ENCODE results near the gene CALD1. TPM values are rescaled to one million over a fixed set of nuclear protein-coding genes. Genes with fewer than 3 reads are reported as not detected.

The CALD1 gene
- total RNA-seq, 1 experiment from 2014 or later, result 107 TPM

GRCh38 chr7:134798155-134798554 is 18.7 kb downstream of the CALD1 start:
- peak overlapping the region in 1 of 3 experiments; percentile 17; a peak in 3 of 7 replicates for H3K27ac Mint-ChIP-seq
- Histone ChIP-seq H3K79me2 (ENCODE audit: insufficient read depth, low read length) (peaks cover 6% of the 10 kb centered on the region; the same call in 1 of the 2 replicates), H3K18ac (ENCODE audit: insufficient read length, low read depth, low read length) (no peak overlapping the region), H2BK20ac (ENCODE audit: low read depth, low read length, poor library complexity, severe bottlenecking) (no peak overlapping the region), H4K20me1 (ENCODE audit: control insufficient read depth, insufficient read depth, insufficient read length) (no peaks in the 10 kb centered on the region), H3K9ac (ENCODE audit: extremely low read depth, insufficient read length, low read length) (no peak overlapping the region), H3K9me3 (ENCODE audit: control insufficient read depth, low read depth, low read length) (peaks cover 4% of the 10 kb centered on the region), H2BK12ac (ENCODE audit: insufficient read length, low read depth, low read length) (no peak overlapping the region), H2AFZ (ENCODE audit: low read length) (no peak overlapping the region), H2BK5ac (ENCODE audit: insufficient read length, low read length) (no peak overlapping the region), H3K23ac (ENCODE audit: insufficient read length, low read depth, low read length) (no peak overlapping the region), H2BK15ac (ENCODE audit: low read depth, low read length) (no peak overlapping the region), H3K4me2 (ENCODE audit: insufficient read depth, insufficient read length, low read length) (no peak overlapping the region), H3K56ac (ENCODE audit: insufficient read length, low read depth, low read length) (no peak overlapping the region), H3K14ac (ENCODE audit: insufficient read depth, low read length) (no peak overlapping the region), H3K27me3 (ENCODE audit: insufficient read depth, low read length) (no peaks in the 10 kb centered on the region), H2BK120ac (ENCODE audit: low read depth, low read length, poor library complexity, severe bottlenecking) (no peak overlapping the region), H3K4me1 (ENCODE audit: insufficient read depth, low read length) (no peaks in the 10 kb centered on the region), H4K8ac (replicated peaks; ENCODE audit: insufficient read length, low read depth, low read length) (no peak overlapping the region), H3K79me1 (ENCODE audit: insufficient read depth, low read depth, low read length, poor library complexity, severe bottlenecking) (no peaks in the 10 kb centered on the region), H3K4ac (ENCODE audit: low read depth, low read length) (no peak overlapping the region), H4K5ac (ENCODE audit: insufficient read length, low read depth, low read length) (no peak overlapping the region), H2AK5ac (ENCODE audit: insufficient read length, low read length) (no peak overlapping the region), H3K27ac (ENCODE audit: insufficient read length, low read depth, low read length) (no peak overlapping the region), H3T11ph (ENCODE audit: low read length) (no peak overlapping the region), H3K23me2 (ENCODE audit: insufficient read length, low read depth, low read length, poor library complexity, severe bottlenecking) (no peaks in the 10 kb centered on the region), H4K91ac (ENCODE audit: insufficient read length, low read depth, low read length) (no peak overlapping the region)
- no peak overlapping the region for H3K4me3 Mint-ChIP-seq
- H3K4me1 Mint-ChIP-seq, result peaks cover 5% of the 10 kb centered on the region in 2 experiments; a peak in 2 of 4 replicates
- no peak for TF ChIP-seq CTCF (conservative IDR thresholded peaks at IDR 0.05)
- peaks cover 3 to 6% of the 10 kb centered on the region in 2 experiments; a peak in 3 of 5 replicates for H3K9me3 Mint-ChIP-seq
- H3K27me3 Mint-ChIP-seq (ENCODE audit: low read depth), result no peaks in the 10 kb centered on the region
- peaks cover 12 to 29% (median 14%) of the 10 kb centered on the region in 3 experiments; a peak in 6 of 7 replicates for H3K36me3 Mint-ChIP-seq (ENCODE audit: insufficient read depth in 1 of 3, low read depth in 3 of 3)
- DNase-seq, result no peak
- no CpG with 5 or more reads among the region's 1 CpG for WGBS (ENCODE audit: extremely low coverage, insufficient read length, low lambda C conversion rate)

Data from H9 (cell line).